Loucy (cell line): ENCODE data around the gene MROH9.
"Not testable (repeated sequence)": the region's sequence is repeated elsewhere in the genome, so short reads cannot be mapped to it uniquely, and the experiment has no call there.

ENCODE experiments used
- H2AFZ ChIP-seq: fragments of 200-600 bp; sonication (generic); 2 replicates; pipeline ENCODE4 v1.6.0; 2016; ENCODE audit warnings: antibody characterized with exemption, mild to moderate bottlenecking, low read length, moderate library complexity
- H3F3A ChIP-seq: fragments of 200-600 bp; 2 replicates; pipeline ENCODE4 v1.6.0; 2016; ENCODE audit warnings: antibody characterized with exemption, low read depth, mild to moderate bottlenecking
- H3K27me3 ChIP-seq: fragments of 200-600 bp; sonication (generic); 2 replicates; pipeline ENCODE4 v1.6.1; 2014; ENCODE audit warnings: low read length, mild to moderate bottlenecking; ENCODE audit not compliant: insufficient read depth, poor library complexity, severe bottlenecking
- H3K36me3 ChIP-seq: fragments of 200-600 bp; sonication (generic); 2 replicates; pipeline ENCODE4 v1.6.1; 2016; ENCODE audit warnings: low read length; ENCODE audit not compliant: insufficient read depth
- H3K4me1 ChIP-seq: fragments of 200-600 bp; sonication (generic); 2 replicates; pipeline ENCODE4 v1.5.1; 2014; ENCODE audit warnings: low read length, mild to moderate bottlenecking; ENCODE audit not compliant: insufficient read depth, poor library complexity, severe bottlenecking
- H3K4me2 ChIP-seq: fragments of 200-600 bp; sonication (generic); 2 replicates; pipeline ENCODE4 v1.6.0; 2014; ENCODE audit warnings: antibody characterized with exemption, low read length, low read depth, mild to moderate bottlenecking; ENCODE audit not compliant: poor library complexity, severe bottlenecking
- H3K4me3 ChIP-seq: fragments of 200-600 bp; sonication (generic); 2 replicates; pipeline ENCODE4 v1.5.1; 2014; ENCODE audit warnings: low read length, mild to moderate bottlenecking, mixed read lengths; ENCODE audit not compliant: poor library complexity, severe bottlenecking
- H3K79me2 ChIP-seq: fragments of 200-600 bp; sonication (generic); 2 replicates; pipeline ENCODE4 v1.6.1; 2014; ENCODE audit warnings: low read length; ENCODE audit not compliant: insufficient read depth
- H3K9ac ChIP-seq: fragments of 200-600 bp; sonication (generic); 2 replicates; pipeline ENCODE4 v1.6.0; 2014; ENCODE audit warnings: mild to moderate bottlenecking, low read depth, low read length, moderate library complexity; ENCODE audit not compliant: poor library complexity, severe bottlenecking
- H3K9me2 ChIP-seq: fragments of 200-600 bp; sonication (generic); replicated peaks from 2 replicates; pipeline ENCODE4 v1.6.1; 2016; ENCODE audit warnings: low read depth, low read length, mixed read lengths
- H3K9me3 ChIP-seq: fragments of 200-600 bp; sonication (generic); 2 replicates; pipeline ENCODE4 v1.6.1; 2014; ENCODE audit warnings: mild to moderate bottlenecking, antibody characterized with exemption, low read length, low read depth; ENCODE audit not compliant: insufficient read depth
- H4K20me1 ChIP-seq: fragments of 200-600 bp; sonication (generic); 2 replicates; pipeline ENCODE4 v1.6.0; 2014; ENCODE audit warnings: antibody characterized with exemption, low read length, mild to moderate bottlenecking; ENCODE audit not compliant: insufficient read depth, poor library complexity, severe bottlenecking
- CTCF ChIP-seq: fragments of 200-600 bp; sonication (generic); conservative IDR thresholded peaks from 2 replicates; pipeline ENCODE4 v1.5.1; 2014; ENCODE audit warnings: mild to moderate bottlenecking, antibody characterized with exemption, low read length
- EZH2phosphoT487 ChIP-seq: fragments of 200-600 bp; IDR thresholded peaks from 2 replicates; pipeline ENCODE4 v1.6.1; 2018; ENCODE audit warnings: antibody characterized with exemption, mild to moderate bottlenecking, moderate library complexity, borderline replicate concordance

The MROH9 gene

DNA sequence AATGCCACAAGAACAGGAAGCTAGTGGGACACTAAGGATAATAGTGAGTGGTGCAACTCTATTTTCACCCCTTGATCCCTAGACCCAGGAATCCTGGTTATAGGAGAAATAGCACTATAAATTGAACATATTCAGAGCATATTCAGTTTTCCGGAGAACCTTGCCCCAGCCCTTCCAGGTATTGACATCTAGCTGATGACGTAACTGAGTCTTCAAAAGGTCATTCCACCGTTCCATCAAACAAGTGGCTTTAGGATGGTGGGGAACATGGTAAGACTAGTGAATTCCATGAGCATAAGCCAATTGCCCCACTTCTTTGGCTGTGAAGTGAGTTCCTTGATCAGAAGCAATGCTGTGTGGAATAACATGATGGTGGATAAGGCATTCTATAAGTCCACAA is 2.9 kb downstream of the MROH9 start:
- Histone ChIP-seq H3K27me3 (no peaks in the 10 kb centered on the region), H3F3A (no peaks in the 10 kb centered on the region), H3K79me2 (no peaks in the 10 kb centered on the region), H4K20me1 (no peaks in the 10 kb centered on the region), H3K4me1 (no peaks in the 10 kb centered on the region), H3K4me2 (no peak overlapping the region), H3K9me2 (no peaks in the 10 kb centered on the region), H3K4me3 (no peak overlapping the region), H3K36me3 (no peaks in the 10 kb centered on the region), H3K9me3 (no peaks in the 10 kb centered on the region), H2AFZ (no peak overlapping the region), H3K9ac (no peak overlapping the region)
- TF ChIP-seq EZH2phosphoT487, result no peak
- TF ChIP-seq CTCF, result no peak

DNA sequence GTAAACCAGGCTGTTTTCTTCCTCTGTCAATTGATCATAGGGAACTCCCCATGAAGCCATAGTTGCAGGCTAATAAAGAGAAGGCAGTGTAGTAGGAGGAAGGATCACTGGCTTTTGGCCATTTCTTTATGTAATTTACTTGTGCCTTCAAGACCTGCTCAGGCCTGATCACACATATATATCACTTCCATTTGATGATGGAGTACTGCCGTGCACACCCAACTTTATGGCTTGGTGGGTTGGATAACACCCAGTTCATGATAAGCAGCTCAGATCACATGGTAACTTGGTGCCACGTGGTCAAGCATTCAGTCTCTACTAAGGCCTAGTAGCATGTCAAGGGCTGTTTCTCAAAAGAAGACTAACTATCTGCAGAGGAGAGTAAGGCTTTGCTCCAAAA is 4.1 kb downstream of the MROH9 start:
- no peak overlapping the region for H3K4me3 ChIP-seq
- H2AFZ ChIP-seq, result no peak overlapping the region
- H3K36me3 ChIP-seq, result no peaks in the 10 kb centered on the region
- H3F3A ChIP-seq, result no peaks in the 10 kb centered on the region
- H3K4me2 ChIP-seq, result no peak overlapping the region
- H3K79me2 ChIP-seq, result no peaks in the 10 kb centered on the region
- no peaks in the 10 kb centered on the region for H3K9me3 ChIP-seq
- no peak for TF ChIP-seq EZH2phosphoT487
- no peak for TF ChIP-seq CTCF
- no peak overlapping the region for H3K9ac ChIP-seq
- no peaks in the 10 kb centered on the region for H3K4me1 ChIP-seq
- no peaks in the 10 kb centered on the region for H3K27me3 ChIP-seq
- H4K20me1 ChIP-seq, result no peaks in the 10 kb centered on the region
- no peaks in the 10 kb centered on the region for H3K9me2 ChIP-seq

DNA sequence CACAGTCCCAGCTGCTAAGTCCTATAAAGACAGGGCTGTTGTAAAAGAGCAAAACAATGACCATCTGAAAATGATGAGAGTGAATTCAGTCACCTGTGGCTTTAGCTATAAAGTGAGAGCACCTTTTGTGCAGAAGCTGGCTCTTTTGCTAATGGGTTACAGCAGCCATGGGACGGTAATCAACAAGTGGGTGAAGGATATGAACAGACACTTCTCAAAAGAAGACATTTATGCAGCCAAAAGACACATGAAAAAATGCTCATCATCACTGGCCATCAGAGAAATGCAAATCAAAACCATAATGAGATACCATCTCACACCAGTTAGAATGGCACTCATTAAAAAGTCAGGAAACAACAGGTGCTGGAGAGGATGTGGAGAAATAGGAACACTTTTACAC is 16.4 kb downstream of the MROH9 start:
- not testable (repeated sequence) for H3F3A ChIP-seq, H3K4me2 ChIP-seq, H3K4me1 ChIP-seq, H3K36me3 ChIP-seq, H3K9me3 ChIP-seq, H2AFZ ChIP-seq, H3K27me3 ChIP-seq, H3K9me2 ChIP-seq, H3K79me2 ChIP-seq, H4K20me1 ChIP-seq, H3K9ac ChIP-seq, H3K4me3 ChIP-seq

DNA sequence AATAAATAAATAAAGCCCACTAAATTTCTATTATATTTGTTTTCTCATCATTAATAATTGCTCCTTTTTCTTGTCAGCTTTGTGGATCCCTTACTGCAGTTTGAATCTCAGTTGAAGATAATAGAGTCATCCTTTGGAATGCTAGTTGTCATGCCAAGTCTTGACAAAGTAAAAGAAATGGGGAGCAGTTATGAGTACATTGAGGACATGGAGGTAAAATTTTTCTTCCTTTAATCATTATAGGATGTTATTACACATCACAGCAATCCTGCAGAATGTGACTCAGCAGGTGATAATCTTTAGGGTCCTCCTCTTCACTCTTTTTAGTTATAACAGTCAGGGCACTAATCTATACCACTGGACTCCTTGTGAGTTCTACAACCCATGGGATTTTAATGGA is 24.1 kb downstream of the MROH9 start:
- no peak overlapping the region for H2AFZ ChIP-seq
- TF ChIP-seq EZH2phosphoT487 (no peak), CTCF (no peak)
- no peaks in the 10 kb centered on the region for H4K20me1 ChIP-seq
- H3K9ac ChIP-seq, result no peak overlapping the region
- H3K79me2 ChIP-seq, result no peaks in the 10 kb centered on the region
- H3F3A ChIP-seq, result no peaks in the 10 kb centered on the region
- no peak overlapping the region for H3K4me3 ChIP-seq
- H3K36me3 ChIP-seq, result no peaks in the 10 kb centered on the region
- no peak overlapping the region for H3K4me2 ChIP-seq
- no peaks in the 10 kb centered on the region for H3K9me3 ChIP-seq
- H3K9me2 ChIP-seq, result no peaks in the 10 kb centered on the region
- H3K27me3 ChIP-seq, result no peaks in the 10 kb centered on the region
- no peaks in the 10 kb centered on the region for H3K4me1 ChIP-seq
